ENCODE measurements around the gene BACE2.

- TF ChIP-seq CTCF (IDR thresholded peaks at IDR 0.05) (no peak), POLR2A (IDR thresholded peaks at IDR 0.05) (no peak)
Observed at GRCh38 chr21:41228958-41229357, 61.0 kb downstream of the BACE2 start.
